ENCODE data around the gene DNAL1.
A peak's percentile ranks its signal among the peaks of the same experiment; 100 is the strongest.
"Not testable (repeated sequence)": the region's sequence is repeated elsewhere in the genome, so short reads cannot be mapped to it uniquely, and the experiment has no call there.

DNAL1 gene, protein sequence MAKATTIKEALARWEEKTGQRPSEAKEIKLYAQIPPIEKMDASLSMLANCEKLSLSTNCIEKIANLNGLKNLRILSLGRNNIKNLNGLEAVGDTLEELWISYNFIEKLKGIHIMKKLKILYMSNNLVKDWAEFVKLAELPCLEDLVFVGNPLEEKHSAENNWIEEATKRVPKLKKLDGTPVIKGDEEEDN

GRCh38 chr14:73644531-73645247 lies at the start of gene DNAL1:
DNAL1 (plus strand) TSS chr14:73644986; CDS start chr14:73645040, 54 bp downstream.
- peak; percentile 86 to 88 for DNase-seq (ENCODE audit: low read depth in 2 of 2)

DNA sequence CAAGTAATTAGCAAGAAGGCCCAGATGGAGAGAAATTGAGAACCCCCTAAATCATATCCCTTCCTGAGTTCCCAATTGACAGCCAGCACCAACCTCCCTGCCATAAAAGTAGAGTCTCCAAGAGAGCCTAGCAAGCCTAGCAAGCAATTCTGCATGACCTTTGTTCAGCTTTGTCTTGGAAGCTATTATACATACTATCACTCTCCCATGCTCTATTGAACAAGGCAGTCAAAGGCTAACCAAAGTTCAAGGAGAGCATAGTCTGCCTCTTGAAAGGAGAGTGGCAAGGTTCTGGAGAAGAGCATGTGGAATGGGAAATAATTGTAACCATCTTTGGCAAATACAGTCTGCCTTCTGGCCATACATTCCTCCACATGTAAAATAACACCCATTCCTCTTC lies 45.3 kb upstream of the DNAL1 start:
- DNase-seq (ENCODE audit: low read depth in 2 of 2), result no peak

GRCh38 chr14:73602994-73603393 lies 41.8 kb upstream of the DNAL1 start:
- no peak for DNase-seq (ENCODE audit: low read depth in 2 of 2)

DNA sequence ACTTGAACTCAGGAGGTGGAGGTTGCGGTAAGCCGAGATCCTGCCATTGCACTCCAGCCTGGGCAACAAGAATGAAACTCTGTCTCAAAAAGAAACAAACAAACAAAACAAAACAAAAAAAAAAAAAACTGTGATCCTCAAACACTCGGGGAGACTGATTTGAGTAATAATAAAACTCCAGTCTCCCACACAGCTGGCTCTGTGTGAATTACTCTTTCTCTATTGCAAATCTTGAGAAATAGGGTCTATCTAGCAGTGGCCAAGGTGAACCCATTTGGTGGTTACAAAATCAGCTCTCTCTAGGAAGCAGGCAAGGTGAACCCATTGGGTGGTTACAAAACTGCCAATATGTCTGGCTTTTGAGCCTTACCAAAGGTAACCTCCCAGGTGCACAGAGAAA lies 38.5 kb upstream of the DNAL1 start:
- no peak for DNase-seq (ENCODE audit: low read depth in 2 of 2)

GRCh38 chr14:73607241-73607640 lies 37.5 kb upstream of the DNAL1 start:
- DNase-seq (ENCODE audit: low read depth in 2 of 2), result no peak

GRCh38 chr14:73610687-73611086 lies 34.1 kb upstream of the DNAL1 start:
- DNase-seq (ENCODE audit: low read depth in 2 of 2), result no peak

DNA sequence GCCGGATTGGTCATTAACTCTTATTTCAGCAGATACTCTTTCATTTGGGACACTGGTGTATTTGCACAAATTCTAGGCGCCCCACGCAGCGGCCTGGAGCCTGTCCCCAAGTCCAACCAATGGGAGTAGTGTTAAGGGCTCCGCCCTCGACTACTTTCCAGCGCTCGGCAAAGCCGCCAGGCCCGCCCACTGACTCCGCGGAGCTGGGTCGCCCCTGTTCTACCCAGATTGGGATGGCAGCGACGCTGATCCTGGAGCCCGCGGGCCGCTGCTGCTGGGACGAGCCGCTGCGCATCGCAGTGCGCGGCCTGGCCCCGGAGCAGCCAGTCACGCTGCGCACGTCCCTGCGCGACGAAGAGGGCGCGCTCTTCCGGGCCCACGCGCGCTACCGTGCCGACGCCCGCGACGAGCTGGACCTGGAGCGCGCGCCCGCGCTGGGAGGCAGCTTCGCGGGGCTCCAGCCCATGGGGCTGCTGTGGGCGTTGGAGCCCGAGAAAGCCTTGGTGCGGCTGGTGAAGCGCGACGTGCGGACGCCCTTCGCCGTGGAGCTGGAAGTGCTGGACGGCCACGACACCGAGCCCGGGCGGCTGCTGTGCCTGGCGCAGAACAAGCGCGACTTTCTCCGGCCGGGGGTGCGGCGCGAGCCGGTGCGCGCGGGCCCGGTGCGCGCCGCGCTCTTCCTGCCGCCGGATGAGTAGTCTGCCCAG lies 32.3 kb upstream of the DNAL1 start, which contains the start of gene ACOT6:
Gene ACOT6 (plus strand): TSS at position 179 of the 707 bp plus-strand sequence. CDS start 55 bp downstream, at position 234.
- DNase-seq (ENCODE audit: low read depth in 2 of 2), result peak; percentile 56 to 63

DNA sequence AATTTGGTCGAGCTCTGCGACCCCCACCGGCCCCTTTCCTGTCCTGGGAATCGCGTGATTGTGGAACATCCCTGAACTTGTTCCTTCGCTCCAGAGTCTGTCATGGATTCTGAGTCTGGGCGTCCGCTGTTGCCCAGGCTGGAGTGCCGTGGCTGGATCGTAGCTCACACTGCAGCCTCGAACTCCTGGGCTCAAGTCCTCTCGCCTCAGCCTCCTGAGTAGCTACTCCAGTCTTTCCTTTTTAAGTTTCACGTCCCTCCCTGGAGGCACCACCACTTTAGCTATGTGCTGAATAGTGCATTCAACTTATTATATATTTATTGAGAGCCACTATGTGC lies 31.8 kb upstream of the DNAL1 start:
- no peak for DNase-seq (ENCODE audit: low read depth in 2 of 2)

DNA sequence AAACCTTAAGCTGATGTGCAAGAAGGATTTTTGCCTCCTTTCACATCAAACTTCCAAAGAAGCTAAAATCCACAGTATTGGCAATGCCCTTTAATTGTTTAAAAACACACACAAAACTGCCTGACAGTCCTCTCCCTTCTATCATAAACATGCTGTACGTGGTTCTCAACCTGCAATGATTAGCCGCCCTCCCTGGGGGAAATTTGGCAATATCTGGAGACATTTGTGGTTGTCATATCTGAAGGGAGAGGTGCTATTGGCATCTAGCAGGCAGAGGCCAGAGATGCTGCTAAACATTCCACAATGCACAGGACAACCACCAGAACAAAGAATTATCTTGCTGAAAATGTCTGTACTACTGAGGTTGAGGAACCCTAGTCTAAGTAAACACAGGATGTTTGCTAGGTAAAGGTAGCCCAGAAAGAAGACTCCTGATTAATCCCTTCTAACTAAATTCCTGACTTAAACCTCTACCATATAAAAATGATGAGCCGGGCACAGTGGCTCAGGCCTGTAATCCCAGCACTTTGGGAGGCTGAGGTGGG lies 31.3 kb upstream of the DNAL1 start:
- no peak for DNase-seq (ENCODE audit: low read depth in 2 of 2)

GRCh38 chr14:73616831-73617230 lies 28.0 kb upstream of the DNAL1 start:
- no peak for DNase-seq (ENCODE audit: low read depth in 2 of 2)

DNA sequence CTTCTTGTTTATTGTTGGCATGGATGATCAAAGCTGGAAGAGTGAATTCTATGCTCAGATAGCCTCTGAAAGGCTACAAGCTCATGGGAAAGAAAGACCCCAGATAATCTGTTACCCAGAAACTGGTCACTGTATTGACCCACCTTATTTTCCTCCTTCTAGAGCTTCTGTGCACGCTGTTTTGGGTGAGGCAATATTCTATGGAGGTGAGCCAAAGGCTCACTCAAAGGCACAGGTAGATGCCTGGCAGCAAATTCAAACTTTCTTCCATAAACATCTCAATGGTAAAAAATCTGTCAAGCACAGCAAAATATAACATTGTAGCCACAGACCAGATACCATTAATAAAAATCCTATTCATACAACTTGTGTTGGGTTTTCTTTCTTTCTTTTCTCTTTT lies 25.3 kb upstream of the DNAL1 start:
- no peak for DNase-seq (ENCODE audit: low read depth in 2 of 2)

DNA sequence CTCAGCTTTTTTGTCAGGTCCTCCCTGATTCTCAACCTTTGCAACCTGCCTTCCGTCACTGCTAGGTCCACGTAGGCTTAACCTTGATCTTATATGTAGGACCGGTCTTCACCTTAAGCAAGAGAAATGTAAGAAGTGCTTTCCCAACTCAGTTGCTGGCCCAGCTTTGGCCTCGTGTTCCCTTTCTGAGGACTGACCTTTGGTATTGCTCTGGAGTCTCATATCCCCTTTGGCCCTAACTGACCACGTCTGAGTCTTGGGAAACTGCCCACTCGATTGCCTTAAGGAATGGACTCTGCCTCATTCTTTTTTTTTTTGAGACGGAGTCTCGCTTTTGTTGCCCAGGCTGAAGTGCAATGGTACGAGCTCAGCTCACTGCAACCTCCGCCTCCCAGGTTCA lies 24.5 kb upstream of the DNAL1 start:
- DNase-seq (ENCODE audit: low read depth in 2 of 2), result no peak

DNA sequence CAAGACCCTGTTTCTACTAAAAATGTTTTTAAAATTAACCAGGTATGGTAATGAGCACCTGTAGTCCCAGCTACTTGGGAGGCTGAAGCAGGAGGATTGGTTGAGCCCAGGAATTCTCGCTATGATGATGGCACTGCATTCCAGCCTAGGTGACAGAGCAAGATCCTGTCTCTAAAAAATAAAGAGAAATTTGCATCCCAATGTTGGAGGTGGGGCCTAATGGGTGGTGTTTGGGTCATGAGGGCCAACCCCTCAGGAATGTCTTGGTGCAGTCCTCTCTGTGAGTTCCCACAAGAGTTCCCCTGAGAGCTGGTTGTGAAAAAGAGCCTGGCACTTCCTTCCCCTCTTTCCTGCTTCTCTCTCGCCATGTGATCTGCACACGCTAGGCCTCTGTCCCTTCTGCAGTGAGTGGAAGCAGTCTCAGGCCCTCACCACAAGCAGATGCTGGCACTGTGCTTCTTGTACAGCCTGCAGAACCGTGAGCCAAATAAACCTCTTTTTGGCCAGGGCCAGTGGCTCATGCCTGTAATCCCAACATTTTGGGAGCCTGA lies 21.2 kb upstream of the DNAL1 start:
- DNase-seq (ENCODE audit: low read depth in 2 of 2), result no peak

DNA sequence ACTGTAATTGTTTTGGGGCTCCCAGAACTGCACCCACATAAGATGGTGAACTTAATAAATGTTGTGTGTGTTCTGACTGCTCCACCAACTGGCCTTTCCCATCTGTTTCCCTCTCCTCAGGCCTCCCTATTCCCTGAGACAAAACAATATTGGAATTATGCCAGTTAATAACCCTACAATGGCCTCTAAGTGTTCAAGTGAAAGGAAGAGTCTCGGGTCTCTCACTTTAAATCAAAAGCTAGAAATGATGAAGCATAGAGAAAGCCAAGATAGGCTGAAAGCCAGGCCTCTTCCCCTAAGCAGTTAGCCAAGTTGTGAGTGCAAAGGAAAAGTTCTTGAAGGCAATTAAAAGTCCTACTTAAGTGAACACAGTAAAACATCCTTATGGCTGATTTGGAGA lies 19.1 kb upstream of the DNAL1 start:
- DNase-seq (ENCODE audit: low read depth in 2 of 2), result no peak

DNA sequence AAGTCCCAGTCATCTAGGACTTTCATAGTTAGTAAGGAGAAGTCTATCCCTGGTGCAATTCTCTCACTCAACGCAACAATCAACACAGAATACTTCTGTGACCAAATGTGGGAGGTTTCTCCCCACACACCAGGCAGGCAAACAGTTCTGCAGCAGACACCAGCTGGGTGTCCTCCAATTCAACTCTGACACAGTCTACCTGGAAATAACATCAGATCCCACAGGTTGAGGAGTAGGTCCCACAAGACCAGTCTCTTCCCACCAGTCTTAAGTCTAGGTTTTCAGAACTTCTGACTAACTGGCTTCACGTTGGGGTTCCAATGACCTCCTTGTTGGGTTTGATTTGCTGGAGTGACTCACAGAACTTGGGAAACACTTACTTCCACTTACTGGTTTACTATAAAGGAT lies 17.6 kb upstream of the DNAL1 start:
- no peak for DNase-seq (ENCODE audit: low read depth in 2 of 2)

DNA sequence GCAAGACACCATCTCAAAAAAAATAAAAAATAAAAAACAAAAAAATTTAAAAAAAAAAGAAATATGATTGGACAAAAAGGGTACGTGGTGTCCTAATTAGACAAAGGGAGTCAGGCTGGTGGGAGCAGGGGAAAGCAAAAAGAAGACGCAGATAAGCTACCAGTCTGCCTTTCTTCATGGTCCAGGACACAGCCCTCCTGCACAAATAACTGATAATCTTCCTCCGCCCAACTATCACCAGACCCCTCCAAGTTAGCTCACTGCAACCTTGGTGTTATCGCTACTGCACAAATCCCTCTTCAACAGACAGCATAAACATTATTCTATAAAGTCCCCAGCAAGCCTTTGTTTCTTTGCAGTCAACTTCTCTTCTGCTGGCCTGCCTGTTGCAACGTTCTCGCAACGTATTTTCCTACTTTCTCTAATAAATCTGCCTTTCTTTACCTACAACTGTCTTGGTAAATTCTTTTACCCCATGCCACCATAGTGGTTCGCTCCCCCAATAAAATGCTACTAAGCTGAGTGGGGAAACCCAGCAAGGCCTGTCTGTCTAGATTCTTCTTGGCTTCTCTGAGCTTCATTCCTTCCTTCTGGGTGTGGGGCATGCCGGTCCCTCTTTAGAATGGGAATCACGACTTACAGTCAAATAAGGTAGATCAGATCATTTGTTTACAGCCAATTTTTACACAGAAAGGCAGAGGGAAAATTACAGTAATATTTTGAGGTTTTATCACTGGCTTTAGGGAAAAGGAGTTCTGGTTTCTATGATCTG lies 14.6 kb upstream of the DNAL1 start:
- no peak for DNase-seq (ENCODE audit: low read depth in 2 of 2)

DNA sequence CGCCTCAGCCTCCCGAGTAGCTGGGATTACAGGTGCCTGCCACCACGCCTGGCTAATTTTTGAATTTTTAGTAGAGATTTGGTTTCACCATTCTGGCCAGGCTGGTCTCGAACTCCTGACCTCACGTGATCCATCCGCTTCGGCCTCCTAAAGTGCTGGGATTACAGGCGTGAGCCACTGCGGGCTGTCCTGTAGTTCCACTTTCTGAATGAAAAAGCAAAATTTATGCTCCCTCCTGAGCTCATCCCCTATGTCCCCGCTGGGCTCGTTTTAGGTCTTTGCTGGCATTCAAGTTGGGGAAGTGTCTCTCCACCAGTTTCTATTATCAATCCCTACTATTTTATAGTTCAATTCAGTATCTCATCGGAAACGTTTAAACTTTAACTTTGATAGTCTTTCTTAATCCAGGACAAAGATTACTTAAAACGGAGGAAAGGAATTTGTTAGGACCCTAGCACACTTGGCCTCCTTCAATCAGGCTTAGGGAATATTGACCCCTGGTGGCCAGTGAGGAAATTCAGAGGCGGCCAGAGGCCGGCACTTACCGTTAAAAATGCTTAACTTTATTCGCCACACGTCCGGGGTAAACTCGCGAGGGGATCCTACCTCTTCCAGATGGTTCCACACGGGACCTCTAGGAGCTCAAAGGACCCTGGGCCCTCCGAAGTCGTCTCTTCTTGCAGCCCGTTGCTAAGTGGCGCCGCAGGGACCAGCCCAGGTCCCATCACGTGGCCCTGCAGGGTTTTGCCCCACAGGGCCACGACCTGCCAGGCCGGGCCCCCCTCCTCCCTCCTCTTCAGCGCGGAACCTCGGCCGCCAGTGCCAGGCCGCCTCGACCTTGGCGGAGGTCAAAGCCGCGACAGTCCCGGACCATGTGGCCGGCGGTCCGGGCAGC lies 11.4 kb upstream of the DNAL1 start:
- peak in 1 of 2 donors; percentile 35 for DNase-seq (ENCODE audit: low read depth in 2 of 2)

DNA sequence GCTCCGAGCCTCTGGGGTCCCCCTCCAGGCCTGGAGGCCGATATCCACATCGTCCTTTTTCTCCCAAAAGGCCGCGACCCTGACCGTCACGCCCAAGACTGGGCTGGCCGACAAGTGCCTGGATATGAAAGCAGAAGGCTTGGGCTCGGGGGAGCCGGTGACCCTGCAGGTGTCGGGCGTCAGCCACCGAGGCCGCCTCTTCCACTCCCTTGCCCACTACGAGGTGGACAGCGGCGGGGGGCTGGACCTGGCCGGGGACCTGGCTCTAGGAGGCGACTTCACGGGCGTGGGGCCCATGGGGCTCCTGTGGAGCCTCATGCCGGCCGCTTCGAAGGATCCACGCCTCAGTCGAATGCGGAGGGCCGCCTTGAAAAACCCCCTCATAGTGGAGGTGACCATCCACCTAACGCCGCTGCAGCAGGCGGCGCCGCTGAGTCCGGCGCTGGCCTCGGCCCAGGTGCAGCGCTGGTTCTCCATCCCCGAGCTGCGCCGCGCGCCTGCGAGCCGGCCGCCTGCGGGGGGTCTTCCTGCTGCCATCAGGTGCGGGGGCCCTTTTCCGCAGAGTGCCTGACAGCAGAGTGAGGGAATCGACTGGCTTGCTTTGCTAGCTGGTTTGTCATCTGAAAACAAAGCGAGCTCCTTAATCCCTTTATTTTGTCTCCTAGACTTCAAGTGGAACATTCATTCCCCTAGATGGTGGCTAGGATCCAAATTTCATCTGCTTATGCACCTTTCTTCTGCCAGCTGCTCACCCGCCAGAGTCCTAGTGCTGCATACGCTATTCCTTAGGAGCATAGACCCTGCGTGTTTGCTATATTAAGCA lies 10.6 kb upstream of the DNAL1 start:
- no peak for DNase-seq (ENCODE audit: low read depth in 2 of 2)

GRCh38 chr14:73636355-73636754 lies 8.4 kb upstream of the DNAL1 start:
- not testable (repeated sequence) for DNase-seq (ENCODE audit: low read depth in 2 of 2)

DNA sequence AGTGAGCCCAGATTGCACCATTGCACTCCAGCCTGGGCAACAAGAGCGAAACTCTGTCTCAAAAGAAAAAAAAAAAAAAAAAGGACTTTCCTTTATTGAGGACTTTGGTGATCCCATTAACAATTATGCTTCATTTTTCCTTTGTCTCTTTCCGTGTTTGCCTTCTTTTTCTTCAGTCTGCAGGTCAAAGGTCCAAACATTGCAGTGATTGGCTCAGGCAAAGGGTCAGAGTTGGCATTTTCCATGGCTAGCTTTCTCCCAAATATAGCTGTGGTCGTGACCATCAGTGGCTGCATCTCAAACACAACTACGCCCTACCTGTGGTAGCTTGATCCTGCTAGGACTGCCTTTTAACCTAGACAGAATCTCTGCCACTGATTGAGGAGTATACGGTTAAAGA lies 7.0 kb upstream of the DNAL1 start:
- DNase-seq (ENCODE audit: low read depth in 2 of 2), result no peak

Data from stimulated activated CD4-positive, alpha-beta T cell treated with anti-CD3 and anti-CD28 coated beads, Interleukin-4, amount 100 ng/mL, for 48 hours (primary cell).